LoVo (cell line): Measurements from ENCODE around the gene MAD2L1BP.
"Not testable (repeated sequence)": the region's sequence is repeated elsewhere in the genome, so short reads cannot be mapped to it uniquely, and the experiment has no call there.

Experiments
- DNase-seq: peaks from one replicate; pipeline ENCODE4 v3.0.0-alpha.2; 2016; ENCODE audit warnings: low spot score

Gene MAD2L1BP

GRCh38 chr6:43635387-43636307 is at the start of gene MAD2L1BP:
Gene MAD2L1BP, plus strand, starts transcription at chr6:43635840. Its CDS starts 36 bp downstream, at chr6:43635876.
- peak; percentile 80 for DNase-seq

- DNase-seq, result no peak
Observed at GRCh38 chr6:43588194-43588593, 47.4 kb upstream of the MAD2L1BP start.

GRCh38 chr6:43589564-43589963 is 46.1 kb upstream of the MAD2L1BP start:
- not testable (repeated sequence) for DNase-seq

- DNase-seq, result no peak
Observed at GRCh38 chr6:43593938-43594337, 41.7 kb upstream of the MAD2L1BP start.

GRCh38 chr6:43600595-43600994 is 35.0 kb upstream of the MAD2L1BP start:
- no peak for DNase-seq

GRCh38 chr6:43604174-43604573 is 31.5 kb upstream of the MAD2L1BP start:
- no peak for DNase-seq

- no peak for DNase-seq
Observed at GRCh38 chr6:43606019-43606418, 29.6 kb upstream of the MAD2L1BP start.

GRCh38 chr6:43608310-43608763 is 27.3 kb upstream of the MAD2L1BP start:
- peak; percentile 63 for DNase-seq

- no peak for DNase-seq
Observed at GRCh38 chr6:43608807-43609206, 26.8 kb upstream of the MAD2L1BP start.

GRCh38 chr6:43609402-43609801 is 26.2 kb upstream of the MAD2L1BP start:
- DNase-seq, result no peak

- DNase-seq, result no peak
Observed at GRCh38 chr6:43610431-43610830, 25.2 kb upstream of the MAD2L1BP start.

GRCh38 chr6:43613721-43614395 is 21.8 kb upstream of the MAD2L1BP start:
- no peak for DNase-seq

GRCh38 chr6:43614396-43614730 is 21.3 kb upstream of the MAD2L1BP start:
- DNase-seq, result no peak

- no peak for DNase-seq
Observed at GRCh38 chr6:43616725-43617472, 18.7 kb upstream of the MAD2L1BP start.

GRCh38 chr6:43621078-43621835 is 14.4 kb upstream of the MAD2L1BP start:
- DNase-seq, result no peak

- DNase-seq, result no peak
Observed at GRCh38 chr6:43621836-43622180, 13.8 kb upstream of the MAD2L1BP start.

GRCh38 chr6:43622541-43622940 is 13.1 kb upstream of the MAD2L1BP start:
- DNase-seq, result no peak

- no peak for DNase-seq
Observed at GRCh38 chr6:43623880-43624785, 11.5 kb upstream of the MAD2L1BP start.

GRCh38 chr6:43624786-43625288 is 10.8 kb upstream of the MAD2L1BP start:
- DNase-seq, result no peak

- no peak for DNase-seq
Observed at GRCh38 chr6:43625393-43625992, 10.1 kb upstream of the MAD2L1BP start.
